ENCODE results near the gene CDC42EP1.

DNA sequence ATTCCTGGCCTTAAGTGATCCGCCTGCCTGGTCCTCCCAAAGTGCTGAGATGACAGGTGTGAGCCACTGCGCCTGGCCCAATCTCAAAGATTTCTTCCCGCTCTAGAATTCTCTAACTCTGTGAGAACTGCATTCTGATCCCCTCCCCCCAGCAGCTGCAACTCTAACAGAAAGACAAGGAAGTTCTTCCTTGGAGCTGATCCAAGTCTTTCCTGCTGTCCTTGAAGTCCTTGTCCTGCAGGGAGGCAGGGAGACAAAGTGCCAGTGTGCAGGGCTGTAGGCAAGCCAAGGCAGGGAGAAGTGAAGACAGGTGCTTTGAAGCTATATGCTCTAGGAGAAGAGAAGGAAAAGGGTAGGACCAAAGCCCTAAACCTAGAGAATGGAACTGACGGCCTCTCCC is 38.9 kb downstream of the CDC42EP1 start:
- TF ChIP-seq, protein P1, sequence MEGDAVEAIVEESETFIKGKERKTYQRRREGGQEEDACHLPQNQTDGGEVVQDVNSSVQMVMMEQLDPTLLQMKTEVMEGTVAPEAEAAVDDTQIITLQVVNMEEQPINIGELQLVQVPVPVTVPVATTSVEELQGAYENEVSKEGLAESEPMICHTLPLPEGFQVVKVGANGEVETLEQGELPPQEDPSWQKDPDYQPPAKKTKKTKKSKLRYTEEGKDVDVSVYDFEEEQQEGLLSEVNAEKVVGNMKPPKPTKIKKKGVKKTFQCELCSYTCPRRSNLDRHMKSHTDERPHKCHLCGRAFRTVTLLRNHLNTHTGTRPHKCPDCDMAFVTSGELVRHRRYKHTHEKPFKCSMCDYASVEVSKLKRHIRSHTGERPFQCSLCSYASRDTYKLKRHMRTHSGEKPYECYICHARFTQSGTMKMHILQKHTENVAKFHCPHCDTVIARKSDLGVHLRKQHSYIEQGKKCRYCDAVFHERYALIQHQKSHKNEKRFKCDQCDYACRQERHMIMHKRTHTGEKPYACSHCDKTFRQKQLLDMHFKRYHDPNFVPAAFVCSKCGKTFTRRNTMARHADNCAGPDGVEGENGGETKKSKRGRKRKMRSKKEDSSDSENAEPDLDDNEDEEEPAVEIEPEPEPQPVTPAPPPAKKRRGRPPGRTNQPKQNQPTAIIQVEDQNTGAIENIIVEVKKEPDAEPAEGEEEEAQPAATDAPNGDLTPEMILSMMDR (conservative IDR thresholded peaks at IDR 0.05; ENCODE audit: low read length), result no peak
- TF ChIP-seq EZH2phosphoT487 (IDR thresholded peaks at IDR 0.05; ENCODE audit: borderline replicate concordance), result no peak
